SH-SY5Y (cell line): ENCODE measurements around the gene ARF1.

Source experiments
- GATA2 ChIP-seq: IDR thresholded peaks from 2 replicates; pipeline ENCODE4 v1.6.1; 2011; ENCODE audit warnings: mild to moderate bottlenecking, low read depth, low read length
- GATA3 ChIP-seq: IDR thresholded peaks from 2 replicates; pipeline ENCODE4 v1.6.1; 2011; ENCODE audit warnings: low read depth, mild to moderate bottlenecking, low read length, moderate library complexity

GRCh38 chr1:228089519-228090380, 7.2 kb downstream of the ARF1 start:
- TF ChIP-seq GATA2: no peak
- no peak for TF ChIP-seq GATA3
